Activated T-helper 1 cell treated with anti-CD3 and anti-CD28 coated beads, Interleukin-12 subunit alpha, Interleukin-12 subunit beta, Interleukin-2, Interleukin-4 antibody, amounts not matched to agents 30 ng/mL and 10 ng/mL and 1 ng/mL, durations not matched to agents 14 hours and 24 hours and 36 hours (primary cell): ENCODE data around the gene ATF5. TPM values are rescaled to one million over a fixed set of nuclear protein-coding genes. Genes with fewer than 3 reads are reported as not detected.

Experiments used
- DNase-seq: peaks from one replicate; pipeline ENCODE4 v3.0.0; 2021; ENCODE audit warnings: low spot score
- H3K27ac Mint-ChIP-seq: one replicate; pipeline ENCODE4 v1.8.0; 2021; ENCODE audit warnings: mild to moderate bottlenecking, mixed read lengths
- H3K27me3 Mint-ChIP-seq: one replicate; pipeline ENCODE4 v1.8.0; 2022; ENCODE audit warnings: mild to moderate bottlenecking, moderate library complexity, mixed read lengths; ENCODE audit not compliant: insufficient read depth
- H3K36me3 Mint-ChIP-seq: one replicate; pipeline ENCODE4 v1.8.0; 2021; ENCODE audit warnings: low read depth, mixed read lengths
- H3K4me1 Mint-ChIP-seq: one replicate; pipeline ENCODE4 v1.8.0; 2021; ENCODE audit warnings: low read depth, mixed read lengths
- H3K4me3 Mint-ChIP-seq: one replicate; pipeline ENCODE4 v1.8.0; 2021; ENCODE audit warnings: mild to moderate bottlenecking, moderate library complexity, mixed read lengths
- H3K9me3 Mint-ChIP-seq: one replicate; pipeline ENCODE4 v1.8.0; 2021; ENCODE audit warnings: mixed read lengths
- intact Hi-C: fragments of 100-400 bp; cut with micrococcal nuclease; formaldehyde crosslinking; loops from one replicate; pipeline ENCODE4 v1.15.1; 2024
- total RNA-seq: library from RNA; stranded (reverse); gene quantifications from 2 replicates; pipeline ENCODE4 v1.2.3, GENCODE V29; 2022

ATF5 gene
- total RNA-seq, 1 donor from 2014 or later: 52.0 TPM

DNA sequence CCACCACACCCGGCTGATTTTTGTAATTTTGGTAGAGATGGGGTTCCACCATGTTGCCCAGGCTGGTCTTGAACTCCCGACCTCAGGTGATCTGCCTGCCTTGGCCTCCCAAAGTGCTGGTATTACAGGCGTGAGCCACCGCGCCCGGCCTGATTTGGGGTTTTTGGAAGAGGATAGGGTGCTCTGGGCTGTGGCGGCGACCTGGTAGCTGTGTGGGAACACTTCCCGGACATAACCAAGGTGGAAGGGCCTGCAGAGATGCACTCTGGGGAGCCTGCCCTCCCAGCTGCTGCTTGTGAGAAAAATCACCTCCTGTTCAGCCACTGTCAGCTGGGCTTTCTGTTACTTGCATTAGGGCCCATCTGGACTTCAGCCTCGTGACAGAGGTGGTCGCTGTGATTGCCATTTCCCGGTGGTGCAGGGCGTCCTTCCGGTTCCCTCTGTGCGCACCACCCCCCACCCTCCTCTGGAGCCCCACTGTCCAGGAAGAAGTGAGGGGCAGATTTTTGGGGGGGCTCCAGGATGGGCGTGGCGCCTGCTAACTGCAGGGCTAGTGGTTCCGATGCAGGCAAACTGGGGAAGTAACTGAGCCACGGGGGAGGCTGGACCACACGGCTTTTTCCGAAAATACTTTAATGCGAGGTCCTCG, 39.8 kb upstream of the ATF5 start:
- Mint-ChIP-seq H3K36me3 (peaks cover 35% of the 10 kb centered on the region), H3K27ac (no peak overlapping the region), H3K9me3 (no peaks in the 10 kb centered on the region), H3K4me3 (peak overlapping the region; percentile 37), H3K27me3 (peaks cover 1% of the 10 kb centered on the region), H3K4me1 (peaks cover 13% of the 10 kb centered on the region)
- intact Hi-C loops: no loop called here
- DNase-seq: no peak

DNA sequence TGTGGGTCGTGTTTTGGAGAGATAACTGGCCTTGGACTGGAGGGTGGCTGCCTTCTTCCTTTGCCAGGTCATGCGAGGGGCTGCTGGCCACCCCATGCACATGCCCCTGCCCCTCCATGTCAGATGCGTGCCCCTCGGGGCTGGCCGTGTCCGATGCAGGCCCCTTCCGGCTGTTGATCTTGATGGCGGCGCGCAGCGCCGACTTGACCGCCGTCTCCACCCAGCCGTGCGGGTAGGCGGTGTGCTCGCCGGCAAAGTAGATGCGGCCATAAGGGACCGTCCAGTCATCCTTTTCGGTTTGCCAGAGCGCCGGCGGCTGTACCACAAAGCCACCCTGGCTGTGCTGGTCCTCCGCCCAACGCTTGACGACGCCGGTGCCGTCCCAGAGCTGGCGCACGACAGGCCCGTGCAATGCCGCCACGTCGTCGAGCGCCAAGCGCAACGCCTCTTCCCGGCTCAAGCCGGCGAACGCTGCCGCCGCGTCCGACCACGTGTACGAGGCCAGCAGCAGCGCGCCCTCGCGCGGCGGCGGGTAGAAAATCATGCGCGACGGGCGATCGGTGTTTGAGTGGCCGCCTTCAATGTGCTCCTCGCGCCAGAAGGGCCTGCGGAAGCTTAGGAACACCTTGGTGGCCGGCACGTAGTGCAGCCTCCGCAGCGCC, 39.2 kb upstream of the ATF5 start:
- peaks cover 1% of the 10 kb centered on the region for H3K27me3 Mint-ChIP-seq
- no peaks in the 10 kb centered on the region for H3K9me3 Mint-ChIP-seq
- H3K4me3 Mint-ChIP-seq: peak overlapping the region; percentile 80
- H3K4me1 Mint-ChIP-seq: peaks cover 13% of the 10 kb centered on the region
- peaks cover 33% of the 10 kb centered on the region for H3K36me3 Mint-ChIP-seq
- DNase-seq: peak; percentile 74
- H3K27ac Mint-ChIP-seq: peak overlapping the region; percentile 77
- intact Hi-C loops: loop anchor here (1.0 kb wide), 4 partner anchors 13 to 39 kb away; partner anchors contain the start of genes AKT1S1, ATF5, NUP62 and TBC1D17

DNA sequence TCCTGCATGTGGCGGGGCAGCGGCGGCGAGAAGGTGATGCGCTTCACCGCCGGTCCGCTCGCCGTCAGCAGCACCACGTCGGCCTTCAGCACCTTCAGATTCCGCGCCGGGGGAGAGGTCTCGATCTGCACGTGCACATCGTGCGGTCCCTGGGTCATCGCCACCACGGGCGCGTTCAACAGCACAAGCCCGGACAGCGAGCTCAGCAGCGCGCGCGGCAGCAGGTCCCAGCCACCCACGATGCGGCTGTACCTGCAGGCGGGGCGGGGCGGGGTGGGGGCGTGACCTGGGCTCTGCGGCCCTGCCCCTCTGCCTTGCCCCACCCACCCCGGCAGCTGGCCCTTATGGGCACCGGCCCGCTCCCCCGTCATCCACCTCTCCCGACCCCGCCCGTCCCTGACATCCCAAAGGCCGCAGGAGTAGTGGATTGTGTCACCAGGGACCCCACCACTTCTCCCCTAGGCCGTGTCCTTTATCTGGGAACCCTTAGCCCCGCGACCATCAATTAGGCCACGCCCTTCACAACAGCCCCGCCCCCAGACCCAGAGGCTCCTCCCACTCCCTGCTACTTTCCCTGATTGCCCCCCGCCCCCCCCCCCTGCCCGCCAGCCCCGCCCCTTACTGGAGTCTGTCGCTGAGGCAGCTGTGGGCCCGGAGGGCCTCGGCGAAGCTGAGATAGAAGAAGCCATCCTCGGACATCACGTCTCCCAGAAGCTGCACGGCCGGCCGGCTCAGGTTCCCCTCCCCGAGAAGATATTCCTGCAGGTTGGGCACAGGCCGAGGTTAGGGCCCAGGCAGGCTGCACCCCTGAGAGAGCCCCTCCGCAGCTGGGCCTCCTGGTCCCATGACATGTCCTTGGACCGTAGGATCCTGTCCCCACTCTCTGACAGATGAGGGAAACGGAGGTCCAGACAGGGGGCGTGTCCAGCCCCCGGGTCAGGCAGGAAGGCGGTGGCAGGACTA, 38.4 kb upstream of the ATF5 start:
- Mint-ChIP-seq H3K4me1 (peaks cover 13% of the 10 kb centered on the region), H3K27ac (peak overlapping the region; percentile 77), H3K9me3 (no peaks in the 10 kb centered on the region), H3K4me3 (peak overlapping the region; percentile 80), H3K27me3 (peaks cover 1% of the 10 kb centered on the region), H3K36me3 (peaks cover 29% of the 10 kb centered on the region)
- peak; percentile 36 for DNase-seq
- intact Hi-C loops: loop anchor here (1.0 kb wide), 4 partner anchors 13 to 39 kb away; partner anchors contain the start of genes AKT1S1, ATF5, NUP62 and TBC1D17

DNA sequence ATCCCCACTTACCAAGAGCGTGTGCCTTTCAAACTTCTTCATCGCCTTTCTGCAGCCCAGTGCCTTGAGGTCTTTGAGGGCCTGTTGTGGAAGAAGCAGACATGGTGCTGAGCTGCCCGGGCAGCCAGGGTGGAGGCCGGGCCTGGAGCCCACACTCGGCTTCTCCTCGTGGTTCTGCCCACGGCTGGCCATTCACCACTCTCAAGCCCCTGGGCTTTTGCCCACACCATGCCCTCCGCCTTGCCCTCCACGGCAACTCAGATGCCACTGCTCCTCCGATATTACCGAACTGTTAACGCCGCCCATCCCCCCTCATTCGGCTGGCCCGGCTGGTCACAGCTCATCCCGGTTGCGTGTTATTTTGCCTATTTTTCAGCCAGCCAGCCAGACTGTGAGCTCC, 37.6 kb upstream of the ATF5 start:
- no peak overlapping the region for H3K4me3 Mint-ChIP-seq
- H3K27me3 Mint-ChIP-seq: peaks cover 1% of the 10 kb centered on the region
- DNase-seq: no peak
- H3K36me3 Mint-ChIP-seq: peaks cover 26% of the 10 kb centered on the region
- peaks cover 18% of the 10 kb centered on the region for H3K4me1 Mint-ChIP-seq
- intact Hi-C loops: no loop called here
- no peaks in the 10 kb centered on the region for H3K9me3 Mint-ChIP-seq
- H3K27ac Mint-ChIP-seq: no peak overlapping the region

DNA sequence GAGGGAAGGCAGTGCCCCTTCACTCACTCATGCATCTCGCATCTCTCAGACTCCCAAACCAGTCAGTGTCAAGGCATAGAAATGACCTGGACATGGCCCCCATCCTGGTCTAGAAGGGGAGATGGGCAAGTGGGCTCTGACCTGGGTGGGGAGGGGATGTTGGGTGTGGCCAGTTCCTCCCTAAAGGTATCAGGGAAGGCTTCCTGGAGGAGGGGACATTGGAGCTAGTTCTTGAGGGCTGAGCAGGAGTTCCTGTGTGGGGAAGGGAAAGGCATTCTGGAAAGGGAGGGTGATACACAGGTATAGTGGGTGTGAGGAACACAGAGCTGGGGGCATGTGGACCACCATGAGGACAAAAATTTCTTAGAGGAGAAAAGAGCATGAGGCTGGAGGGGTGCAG, 36.3 kb upstream of the ATF5 start:
- H3K4me1 Mint-ChIP-seq: peaks cover 31% of the 10 kb centered on the region
- no peak overlapping the region for H3K4me3 Mint-ChIP-seq
- H3K27ac Mint-ChIP-seq: peak overlapping the region; percentile 18
- intact Hi-C loops: no loop called here
- H3K9me3 Mint-ChIP-seq: no peaks in the 10 kb centered on the region
- no peak for DNase-seq
- H3K36me3 Mint-ChIP-seq: peaks cover 26% of the 10 kb centered on the region
- H3K27me3 Mint-ChIP-seq: peaks cover 1% of the 10 kb centered on the region

DNA sequence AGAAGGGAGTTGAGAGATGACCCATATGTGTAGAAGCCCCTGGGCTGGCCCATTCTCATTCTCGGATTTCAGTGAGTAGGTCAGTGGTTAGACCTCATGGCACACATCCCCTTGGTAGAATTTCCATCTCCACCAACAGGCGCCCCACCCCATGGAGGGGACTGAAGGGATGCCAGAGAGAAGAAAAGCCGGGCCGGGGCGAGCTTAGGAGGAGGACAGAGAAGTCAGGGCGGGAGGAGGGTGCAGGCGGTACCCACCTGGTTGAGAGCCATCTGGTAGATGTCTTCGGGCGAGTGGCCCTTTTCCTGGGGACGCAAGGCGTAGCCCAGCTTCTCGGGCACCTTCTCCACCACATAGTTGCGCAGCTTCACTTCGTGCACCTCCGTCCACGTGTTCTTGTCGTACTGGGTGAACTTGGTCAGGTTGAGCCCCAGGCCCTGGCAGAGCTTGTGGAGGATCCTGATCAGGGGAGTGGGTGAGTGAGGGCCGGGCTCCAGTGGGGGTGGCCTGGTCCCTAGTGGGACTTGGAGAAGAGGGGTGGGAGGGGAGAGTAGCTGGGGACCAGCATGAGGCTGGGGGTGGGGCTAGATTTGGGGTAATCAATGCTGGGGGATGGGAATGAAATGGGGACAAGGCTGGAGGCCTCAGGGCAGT, 34.9 kb upstream of the ATF5 start:
- H3K4me1 Mint-ChIP-seq: peaks cover 34% of the 10 kb centered on the region
- peaks cover 22% of the 10 kb centered on the region for H3K36me3 Mint-ChIP-seq
- no peak for DNase-seq
- peak overlapping the region; percentile 63 for H3K27ac Mint-ChIP-seq
- peaks cover 1% of the 10 kb centered on the region for H3K27me3 Mint-ChIP-seq
- peak overlapping the region; percentile 5 for H3K4me3 Mint-ChIP-seq
- no peaks in the 10 kb centered on the region for H3K9me3 Mint-ChIP-seq
- intact Hi-C loops: no loop called here

DNA sequence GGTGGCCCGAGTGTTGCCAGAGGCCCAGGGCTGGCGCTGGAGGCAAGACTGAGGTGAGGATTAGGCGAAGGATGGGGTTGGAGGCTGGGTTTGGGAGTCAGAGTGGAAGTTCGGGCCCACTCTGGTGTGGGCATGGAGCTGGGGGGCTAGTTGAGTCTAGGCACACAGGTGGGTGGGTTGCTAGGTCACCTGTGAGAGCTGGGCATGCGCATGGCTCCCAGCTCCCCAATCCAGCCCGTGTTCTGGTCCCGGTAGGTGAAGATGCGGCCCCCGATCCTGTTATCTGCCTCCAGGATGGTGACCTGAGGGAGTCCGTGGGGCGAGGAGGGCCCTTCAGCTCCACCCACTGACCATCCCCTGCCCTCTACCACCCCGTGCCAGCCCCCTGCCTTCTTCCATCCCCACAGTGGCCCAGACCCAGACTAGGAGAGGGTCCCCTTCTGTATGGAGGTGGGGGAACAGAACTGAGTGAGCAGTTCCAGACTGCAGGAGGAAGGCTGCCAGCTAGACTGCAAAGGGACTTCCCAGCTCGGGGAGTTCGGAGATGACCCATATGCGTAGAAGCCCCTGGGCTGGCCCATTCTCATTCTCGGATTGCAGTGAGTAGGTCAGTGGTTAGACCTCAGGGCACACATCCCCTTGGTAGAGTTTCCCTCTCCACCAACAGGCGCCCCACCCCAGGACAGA, 34.0 kb upstream of the ATF5 start:
- Mint-ChIP-seq H3K4me1 (peaks cover 34% of the 10 kb centered on the region), H3K9me3 (no peaks in the 10 kb centered on the region), H3K27ac (peak overlapping the region; percentile 99), H3K36me3 (peaks cover 17% of the 10 kb centered on the region), H3K27me3 (peaks cover 1% of the 10 kb centered on the region), H3K4me3 (peak overlapping the region; percentile 83)
- intact Hi-C loops: no loop called here
- no peak for DNase-seq

DNA sequence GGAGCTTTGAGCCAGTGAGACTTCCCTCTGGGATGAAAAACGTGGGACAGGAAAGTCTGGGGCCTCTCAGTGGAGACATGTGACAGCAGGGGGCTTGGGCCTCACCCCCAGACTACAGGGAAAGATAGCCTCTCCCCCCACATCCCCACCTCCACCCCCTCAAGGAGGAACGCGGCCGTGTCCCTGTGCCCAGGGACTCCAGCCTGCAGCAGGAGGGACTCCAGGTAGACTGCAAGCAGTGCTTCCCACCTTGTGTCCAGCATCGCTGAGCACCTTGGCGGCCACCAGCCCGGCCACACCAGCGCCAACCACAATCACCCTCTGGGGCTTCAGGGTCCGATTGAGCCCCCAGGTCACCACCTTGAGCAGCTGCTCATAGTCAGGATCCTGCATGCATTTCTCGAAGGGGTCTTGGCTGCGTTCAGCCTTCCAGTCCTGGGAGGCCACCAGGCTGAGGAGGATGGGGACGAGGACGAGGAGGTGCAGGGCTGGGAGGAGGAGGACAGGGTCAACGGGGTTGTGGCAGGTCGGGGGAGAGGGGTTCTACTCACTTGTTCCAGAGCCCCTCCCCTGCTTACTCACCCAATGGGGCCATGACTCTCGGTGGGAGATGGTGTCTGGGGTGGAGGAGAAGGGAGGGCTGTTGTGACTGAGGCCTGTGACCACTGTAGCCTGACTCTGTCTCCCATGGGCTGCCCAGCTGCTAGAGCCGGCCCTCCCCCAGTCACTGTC, 33.3 kb upstream of the ATF5 start:
- H3K27me3 Mint-ChIP-seq: peaks cover 1% of the 10 kb centered on the region

DNA sequence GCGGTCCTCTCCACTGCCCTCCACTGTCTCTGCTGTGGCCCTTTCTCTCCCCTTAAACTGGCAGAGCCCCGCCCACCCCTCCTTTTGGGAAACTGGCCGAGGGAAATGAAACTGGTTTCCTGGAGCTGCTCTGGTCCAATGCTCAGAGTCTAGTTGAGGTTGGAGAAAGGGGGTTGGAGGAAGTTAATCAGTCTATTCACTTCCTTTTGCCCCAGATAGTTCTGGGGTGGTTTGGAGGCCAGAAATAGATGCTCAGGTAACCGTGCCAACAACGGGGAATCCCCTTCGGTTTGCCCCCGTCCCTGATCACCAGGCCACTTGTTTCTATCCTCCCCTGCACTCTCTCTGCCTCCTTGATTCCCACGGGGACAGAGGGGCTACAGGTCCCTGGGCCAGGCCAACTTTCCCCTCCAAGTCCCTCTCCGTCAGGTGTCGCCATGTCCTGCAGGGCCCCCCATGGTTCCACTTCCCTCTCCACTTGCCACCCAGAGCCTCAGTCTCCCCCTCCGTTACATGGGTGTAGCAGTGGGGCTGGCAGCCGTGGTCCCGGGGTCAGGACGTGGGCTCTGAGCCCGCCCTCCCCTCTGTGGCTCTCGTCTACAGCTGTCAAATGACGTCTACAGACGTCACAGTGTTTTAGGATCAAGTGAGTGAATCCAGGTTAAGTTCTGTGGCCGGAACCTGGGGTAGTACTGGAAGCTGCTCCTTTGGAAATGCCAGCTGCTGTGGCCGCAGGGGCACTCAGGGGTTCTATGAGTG, 32.0 kb upstream of the ATF5 start, which contains the start of gene IL4I1:
IL4I1 (minus strand) TSS at position 25 of the 759 bp plus-strand sequence. CDS start 727 bp downstream, outside the sequence.
- Mint-ChIP-seq H3K4me1 (peaks cover 41% of the 10 kb centered on the region), H3K27ac (peak within 1 kb of the TSS; percentile 99), H3K27me3 (peaks cover 1% of the 10 kb centered on the region), H3K4me3 (peak within 1 kb of the TSS; percentile 83), H3K9me3 (no peaks in the 10 kb centered on the region), H3K36me3 (peaks cover 13% of the 10 kb centered on the region)
- DNase-seq: peak; percentile 54
- intact Hi-C loops: loop anchor here (1.0 to 2.0 kb wide), 4 partner anchors 14 to 46 kb away; partner anchors contain the start of genes AKT1S1, ATF5, NUP62 and PTOV1

More for the DNA sequence above, 33.3 kb upstream of the ATF5 start:
- H3K36me3 Mint-ChIP-seq: peaks cover 17% of the 10 kb centered on the region
- H3K27ac Mint-ChIP-seq: peak overlapping the region; percentile 99
- peaks cover 39% of the 10 kb centered on the region for H3K4me1 Mint-ChIP-seq
- no peaks in the 10 kb centered on the region for H3K9me3 Mint-ChIP-seq
- DNase-seq: no peak
- H3K4me3 Mint-ChIP-seq: peak overlapping the region; percentile 83
- intact Hi-C loops: loop anchor here (2.0 kb wide), 1 partner anchor 45 kb away; the partner anchor contains the start of gene PTOV1

DNA sequence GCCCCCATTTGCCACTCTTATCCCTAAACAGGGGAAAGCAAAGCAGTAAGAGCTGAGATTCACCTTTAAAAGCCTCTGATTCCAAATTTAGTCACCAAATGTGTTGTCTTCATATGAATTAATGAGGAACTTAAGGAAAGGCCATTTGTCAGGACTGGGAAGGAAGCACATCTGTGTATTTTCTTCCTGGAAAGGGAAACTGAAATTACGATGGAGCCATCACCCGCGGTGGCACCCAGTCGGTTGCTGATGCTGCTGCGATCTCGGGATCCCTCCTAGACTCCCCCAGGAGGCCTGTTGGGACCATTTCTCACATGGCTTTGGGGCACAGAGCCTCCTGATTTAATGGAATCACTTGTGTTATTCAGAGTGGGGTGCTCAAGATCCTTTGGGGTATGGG, 24.9 kb upstream of the ATF5 start:
- peaks cover 36% of the 10 kb centered on the region for H3K4me1 Mint-ChIP-seq
- no peaks in the 10 kb centered on the region for H3K9me3 Mint-ChIP-seq
- peak overlapping the region; percentile 44 for H3K27ac Mint-ChIP-seq
- no peaks in the 10 kb centered on the region for H3K27me3 Mint-ChIP-seq
- DNase-seq: no peak
- no peak overlapping the region for H3K4me3 Mint-ChIP-seq
- H3K36me3 Mint-ChIP-seq: peaks cover 29% of the 10 kb centered on the region
- intact Hi-C loops: no loop called here
